ENCODE results near the gene DIAPH3. TPM values are rescaled to one million over a fixed set of nuclear protein-coding genes. Genes with fewer than 3 reads are reported as not detected.

Gene DIAPH3
- polyA plus RNA-seq, 1 donor from 2014 or later: 0.37 TPM

DNA sequence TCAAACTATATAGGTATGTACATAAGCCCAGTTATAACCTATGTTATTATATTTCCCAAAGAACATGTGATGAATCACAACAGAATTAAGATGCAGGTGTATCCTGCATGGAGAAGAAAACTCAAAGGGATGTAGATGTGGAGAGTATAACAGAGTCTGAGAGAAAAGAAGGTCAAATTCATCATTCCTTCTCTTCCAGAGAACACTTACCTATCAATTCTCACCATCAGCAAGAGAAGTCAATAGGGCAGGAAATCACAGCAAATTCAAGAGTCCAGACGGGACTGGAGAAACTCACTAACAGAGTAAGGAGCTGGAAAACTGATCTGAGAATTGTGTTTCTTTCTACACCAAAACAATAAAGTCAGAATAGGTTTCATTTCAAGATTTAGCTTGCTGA, 28.4 kb downstream of the DIAPH3 start:
- Histone ChIP-seq H3F3A (ENCODE audit: insufficient read depth, low read length, poor library complexity, severe bottlenecking) (no peaks in the 10 kb centered on the region), H3K4me2 (ENCODE audit: low read length) (no peak overlapping the region), H3K79me2 (replicated peaks; ENCODE audit: insufficient read depth, low read length) (no peaks in the 10 kb centered on the region)

DNA sequence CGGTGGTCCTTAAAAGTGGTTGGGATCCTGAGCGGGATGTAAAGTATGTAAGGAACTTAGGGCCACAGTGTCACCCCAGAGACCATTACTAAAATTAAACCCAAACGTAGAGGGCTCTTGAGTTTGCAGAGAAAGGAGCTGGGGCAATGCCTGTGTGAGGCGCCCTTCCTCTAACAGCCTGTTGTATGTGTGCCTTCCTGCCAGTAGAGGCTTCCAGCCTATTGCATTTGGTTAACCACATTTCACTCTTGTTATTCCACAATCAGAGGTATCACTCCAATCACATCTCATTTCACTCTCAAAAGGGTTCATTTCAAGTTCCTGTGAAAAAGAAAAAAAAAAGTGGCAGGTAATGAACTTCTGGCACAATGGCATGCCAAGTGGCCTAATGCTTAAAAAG, 29.4 kb downstream of the DIAPH3 start:
- H3F3A ChIP-seq (ENCODE audit: insufficient read depth, low read length, poor library complexity, severe bottlenecking): no peaks in the 10 kb centered on the region
- TF ChIP-seq EP300 (conservative IDR thresholded peaks at IDR 0.05; ENCODE audit: poor library complexity, severe bottlenecking) (no peak), POLR2AphosphoS5 (IDR thresholded peaks at IDR 0.05) (no peak), EZH2 (IDR thresholded peaks at IDR 0.05; ENCODE audit: borderline replicate concordance, insufficient read depth, low read length, poor library complexity, severe bottlenecking) (no peak), RAD21 (conservative IDR thresholded peaks at IDR 0.05) (no peak), CTCF (IDR thresholded peaks at IDR 0.05; ENCODE audit: poor library complexity, severe bottlenecking) (no peak), MXI1 (conservative IDR thresholded peaks at IDR 0.05; ENCODE audit: poor library complexity, severe bottlenecking) (no peak)
- TF ChIP-seq, protein P1, sequence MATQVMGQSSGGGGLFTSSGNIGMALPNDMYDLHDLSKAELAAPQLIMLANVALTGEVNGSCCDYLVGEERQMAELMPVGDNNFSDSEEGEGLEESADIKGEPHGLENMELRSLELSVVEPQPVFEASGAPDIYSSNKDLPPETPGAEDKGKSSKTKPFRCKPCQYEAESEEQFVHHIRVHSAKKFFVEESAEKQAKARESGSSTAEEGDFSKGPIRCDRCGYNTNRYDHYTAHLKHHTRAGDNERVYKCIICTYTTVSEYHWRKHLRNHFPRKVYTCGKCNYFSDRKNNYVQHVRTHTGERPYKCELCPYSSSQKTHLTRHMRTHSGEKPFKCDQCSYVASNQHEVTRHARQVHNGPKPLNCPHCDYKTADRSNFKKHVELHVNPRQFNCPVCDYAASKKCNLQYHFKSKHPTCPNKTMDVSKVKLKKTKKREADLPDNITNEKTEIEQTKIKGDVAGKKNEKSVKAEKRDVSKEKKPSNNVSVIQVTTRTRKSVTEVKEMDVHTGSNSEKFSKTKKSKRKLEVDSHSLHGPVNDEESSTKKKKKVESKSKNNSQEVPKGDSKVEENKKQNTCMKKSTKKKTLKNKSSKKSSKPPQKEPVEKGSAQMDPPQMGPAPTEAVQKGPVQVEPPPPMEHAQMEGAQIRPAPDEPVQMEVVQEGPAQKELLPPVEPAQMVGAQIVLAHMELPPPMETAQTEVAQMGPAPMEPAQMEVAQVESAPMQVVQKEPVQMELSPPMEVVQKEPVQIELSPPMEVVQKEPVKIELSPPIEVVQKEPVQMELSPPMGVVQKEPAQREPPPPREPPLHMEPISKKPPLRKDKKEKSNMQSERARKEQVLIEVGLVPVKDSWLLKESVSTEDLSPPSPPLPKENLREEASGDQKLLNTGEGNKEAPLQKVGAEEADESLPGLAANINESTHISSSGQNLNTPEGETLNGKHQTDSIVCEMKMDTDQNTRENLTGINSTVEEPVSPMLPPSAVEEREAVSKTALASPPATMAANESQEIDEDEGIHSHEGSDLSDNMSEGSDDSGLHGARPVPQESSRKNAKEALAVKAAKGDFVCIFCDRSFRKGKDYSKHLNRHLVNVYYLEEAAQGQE (IDR thresholded peaks at IDR 0.05; ENCODE audit: borderline replicate concordance): no peak
- H4K20me1 ChIP-seq (ENCODE audit: insufficient read depth): no peaks in the 10 kb centered on the region
- H3K9ac ChIP-seq (ENCODE audit: low read length): no peak overlapping the region
- H3K4me2 ChIP-seq (ENCODE audit: low read length): no peak overlapping the region
- no peak overlapping the region for H3K4me3 ChIP-seq (ENCODE audit: low read length)
- H3K27me3 ChIP-seq (ENCODE audit: insufficient read depth, low read depth, low read length): no peaks in the 10 kb centered on the region
- no peaks in the 10 kb centered on the region for H3K9me3 ChIP-seq (ENCODE audit: low read length)
- no peaks in the 10 kb centered on the region for H3K9me2 ChIP-seq (ENCODE audit: insufficient read depth, low read length)
- no peak overlapping the region for H3K27ac ChIP-seq (ENCODE audit: low read length)
- no peaks in the 10 kb centered on the region for H3K79me2 ChIP-seq (replicated peaks; ENCODE audit: insufficient read depth, low read length)
- H2AFZ ChIP-seq (ENCODE audit: low read depth, low read length): no peak overlapping the region
- no peaks in the 10 kb centered on the region for H3K36me3 ChIP-seq (ENCODE audit: insufficient read depth, low read length)

More for the DNA sequence above, 28.4 kb downstream of the DIAPH3 start:
- Histone ChIP-seq H4K20me1 (ENCODE audit: insufficient read depth) (no peaks in the 10 kb centered on the region), H3K9me3 (ENCODE audit: low read length) (no peaks in the 10 kb centered on the region), H2AFZ (ENCODE audit: low read depth, low read length) (no peak overlapping the region), H3K27ac (ENCODE audit: low read length) (no peak overlapping the region), H3K4me3 (ENCODE audit: low read length) (no peak overlapping the region), H3K27me3 (ENCODE audit: insufficient read depth, low read depth, low read length) (no peaks in the 10 kb centered on the region), H3K9me2 (ENCODE audit: insufficient read depth, low read length) (no peaks in the 10 kb centered on the region), H3K9ac (ENCODE audit: low read length) (no peak overlapping the region), H3K36me3 (ENCODE audit: insufficient read depth, low read length) (no peaks in the 10 kb centered on the region)
- no peak for TF ChIP-seq EZH2 (IDR thresholded peaks at IDR 0.05; ENCODE audit: borderline replicate concordance, insufficient read depth, low read length, poor library complexity, severe bottlenecking)
- no peak for TF ChIP-seq SMC3 (conservative IDR thresholded peaks at IDR 0.05; ENCODE audit: poor library complexity)
- no peak for TF ChIP-seq POLR2AphosphoS5 (IDR thresholded peaks at IDR 0.05)
- TF ChIP-seq EP300 (conservative IDR thresholded peaks at IDR 0.05; ENCODE audit: poor library complexity, severe bottlenecking): no peak
- no peak for TF ChIP-seq RAD21 (conservative IDR thresholded peaks at IDR 0.05)
- TF ChIP-seq TAF1 (IDR thresholded peaks at IDR 0.05; ENCODE audit: low read depth): no peak
- no peak for TF ChIP-seq CTCF (IDR thresholded peaks at IDR 0.05; ENCODE audit: poor library complexity, severe bottlenecking)
- no peak for TF ChIP-seq MXI1 (conservative IDR thresholded peaks at IDR 0.05; ENCODE audit: poor library complexity, severe bottlenecking)
- TF ChIP-seq, protein P1 (IDR thresholded peaks at IDR 0.05; ENCODE audit: borderline replicate concordance): no peak
